Measurements from ENCODE around the gene GRB10.
"Not testable (repeated sequence)": the region's sequence is repeated elsewhere in the genome, so short reads cannot be mapped to it uniquely, and the experiment has no call there.

Gene GRB10

GRCh38 chr7:50738932-50739331, 43.8 kb downstream of the GRB10 start:
- no peak for DNase-seq

GRCh38 chr7:50735836-50736235, 46.9 kb downstream of the GRB10 start:
- DNase-seq = not testable (repeated sequence)

GRCh38 chr7:50735333-50735732, 47.4 kb downstream of the GRB10 start:
- DNase-seq = no peak

- DNase-seq = no peak
These were observed 48.5 kb downstream of the GRB10 start for GRCh38 chr7:50734246-50734645.

DNA sequence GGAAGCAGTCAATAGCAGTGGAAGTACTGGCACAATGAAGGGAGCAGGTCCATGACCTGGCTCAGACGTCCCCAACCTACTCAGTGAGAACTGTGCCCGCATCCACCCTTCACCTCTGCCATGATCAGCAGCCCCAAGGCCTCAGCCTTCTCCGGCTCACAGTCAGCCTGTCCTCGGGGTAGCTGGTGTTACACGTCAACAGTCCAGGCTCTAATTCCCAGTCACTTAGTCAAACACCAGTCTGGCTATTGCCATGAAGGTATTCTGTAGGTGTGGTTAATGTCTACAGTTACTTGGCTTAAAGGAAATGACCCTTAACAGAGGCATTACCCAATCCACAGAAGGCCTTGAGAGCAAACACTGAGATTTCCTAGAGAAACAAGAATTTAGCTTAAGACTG, 49.1 kb downstream of the GRB10 start:
- DNase-seq = no peak

DNA sequence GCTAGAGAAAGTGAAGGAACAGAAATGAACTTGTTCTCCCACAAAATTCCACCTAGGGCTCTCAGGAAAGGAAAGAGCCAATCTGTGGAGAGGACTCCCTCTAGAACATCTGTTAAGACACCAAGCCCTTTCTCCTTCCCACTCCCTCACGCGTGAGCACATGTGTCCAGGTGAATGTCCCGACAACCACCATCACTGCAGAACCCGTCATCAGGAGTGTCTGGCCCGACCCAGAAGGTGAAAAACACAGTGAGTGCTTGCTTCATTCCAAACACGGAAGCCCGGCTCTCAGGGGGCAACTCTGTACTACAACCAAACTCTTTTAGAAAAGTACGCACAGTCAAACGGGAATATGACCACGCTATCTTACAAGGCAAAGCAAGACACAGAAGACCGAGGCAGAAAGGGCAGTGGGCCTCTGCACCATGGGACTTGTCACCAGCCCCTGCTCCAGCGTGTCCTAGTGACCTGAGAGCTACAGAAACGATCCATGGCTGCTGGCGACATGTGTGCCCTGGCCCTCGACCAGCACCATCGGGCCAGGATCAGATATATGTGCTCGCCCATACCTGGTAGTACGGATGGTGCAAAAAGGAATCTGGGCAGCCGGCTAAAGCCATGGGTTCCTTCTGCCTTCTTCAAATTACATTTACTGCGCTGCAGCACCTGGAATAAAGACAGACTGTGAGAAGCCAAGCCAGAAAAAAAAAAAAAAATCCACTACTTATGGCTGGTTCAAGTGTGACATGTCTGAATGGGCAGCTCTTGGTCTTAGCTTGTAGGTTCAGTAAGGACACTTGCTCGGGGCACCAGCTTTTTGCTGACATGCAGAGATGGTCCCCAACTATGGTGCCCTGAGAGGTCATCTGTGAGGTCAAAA, 50.8 kb downstream of the GRB10 start:
- DNase-seq = no peak

DNA sequence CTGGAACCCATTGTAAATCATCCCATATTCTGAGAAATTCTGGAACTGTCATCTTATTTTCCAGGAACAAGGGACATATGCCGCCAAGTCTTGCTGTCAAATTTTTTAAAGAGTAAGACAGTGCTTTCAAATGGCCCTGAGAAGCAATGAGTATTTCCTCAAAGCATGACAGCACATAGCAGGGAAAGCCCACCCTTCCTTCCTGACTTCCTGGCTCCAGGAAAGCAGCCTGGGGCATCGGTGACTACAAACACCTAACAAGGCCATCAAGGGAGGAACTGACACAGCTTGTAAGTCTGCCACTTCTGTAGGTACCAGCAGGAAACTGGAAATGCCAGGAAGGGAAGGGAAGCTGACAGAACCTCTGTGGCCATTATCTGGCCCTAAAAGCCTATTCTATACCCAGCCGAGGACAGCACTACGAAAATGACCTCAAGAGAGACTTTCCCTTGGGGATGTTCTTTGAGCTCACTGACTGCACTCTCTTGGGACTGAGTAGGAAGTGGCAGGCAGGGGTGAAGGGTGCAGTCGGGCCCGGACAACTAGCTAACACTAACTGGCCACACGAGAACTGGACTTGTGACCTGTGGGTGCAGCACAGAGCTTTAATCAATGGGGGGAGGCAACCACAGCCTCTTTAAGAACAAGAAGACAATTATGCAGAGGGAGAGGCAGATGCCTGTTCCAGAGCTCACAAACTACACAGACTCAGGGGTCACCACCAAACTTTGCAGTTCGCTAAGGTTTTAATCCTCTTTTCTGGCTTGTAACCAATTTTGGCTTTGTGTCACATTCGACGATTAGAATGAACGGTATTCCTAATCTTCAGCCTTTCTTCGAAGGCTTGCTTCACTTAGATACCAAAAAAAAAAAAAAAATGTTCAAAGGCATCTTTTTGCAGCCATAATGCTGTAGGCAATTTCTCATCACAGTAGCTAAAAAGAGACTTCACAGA, 52.0 kb downstream of the GRB10 start:
- no peak for DNase-seq

GRCh38 chr7:50729962-50730361, 52.7 kb downstream of the GRB10 start:
- DNase-seq = no peak

DNA sequence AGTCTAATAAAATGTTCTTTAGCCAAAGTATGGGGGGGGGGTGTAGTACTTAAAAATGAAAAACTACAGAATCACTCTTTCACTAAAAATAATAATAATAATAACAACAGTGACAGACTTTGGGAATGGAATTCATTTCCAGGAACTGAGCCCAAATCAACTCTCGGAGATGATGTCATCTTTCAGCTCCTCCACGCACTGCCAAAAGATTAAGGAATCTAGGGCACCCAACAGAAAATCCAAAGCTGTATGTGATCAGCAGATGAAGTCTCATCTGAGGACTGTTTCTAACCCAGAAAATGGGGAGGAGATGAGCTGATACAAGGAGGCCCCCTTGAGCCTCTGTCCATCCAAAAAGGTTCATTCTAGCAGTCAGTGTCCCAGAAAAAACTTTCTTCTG, 54.5 kb downstream of the GRB10 start:
- no peak for DNase-seq

- DNase-seq = no peak
These were observed 55.0 kb downstream of the GRB10 start for GRCh38 chr7:50727711-50728110.

DNA sequence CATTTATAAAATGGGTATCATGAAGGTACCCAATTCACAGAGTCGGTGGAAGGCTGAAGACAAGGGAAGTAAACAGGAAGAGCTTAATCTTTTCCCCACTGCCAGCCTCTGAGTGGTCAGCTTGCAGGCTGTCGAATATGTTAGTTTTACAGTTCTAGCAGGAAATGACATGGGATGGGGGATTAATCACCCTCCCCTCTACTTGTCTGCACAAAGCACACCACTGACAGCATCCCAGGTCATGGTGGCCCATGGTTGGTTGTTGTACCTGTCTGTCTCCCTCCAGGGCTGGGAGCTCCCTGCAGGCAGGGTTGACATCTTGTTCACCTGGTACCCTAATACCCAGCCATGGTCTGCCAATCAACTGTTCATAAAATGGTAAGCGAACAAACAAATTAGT, 55.6 kb downstream of the GRB10 start:
- no peak for DNase-seq

DNA sequence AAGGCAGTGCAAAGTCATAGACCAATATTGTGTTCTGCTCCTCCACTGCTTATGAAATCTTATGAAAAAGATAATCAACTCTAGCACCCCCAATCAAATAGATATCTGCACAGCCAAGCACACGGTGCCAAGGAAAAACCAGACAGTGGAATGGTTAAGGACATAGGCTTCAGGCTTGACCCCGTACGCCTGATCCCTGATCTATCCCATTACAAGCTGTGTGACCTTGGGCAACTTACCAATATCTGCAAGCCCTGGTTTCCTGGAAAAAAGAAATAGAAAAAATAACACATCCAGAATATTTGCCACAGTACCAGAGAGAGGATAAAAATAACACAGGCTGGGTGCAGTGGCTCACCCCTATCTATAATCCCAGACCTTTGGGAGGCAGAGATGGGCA, 56.9 kb downstream of the GRB10 start:
- no peak for DNase-seq

DNA sequence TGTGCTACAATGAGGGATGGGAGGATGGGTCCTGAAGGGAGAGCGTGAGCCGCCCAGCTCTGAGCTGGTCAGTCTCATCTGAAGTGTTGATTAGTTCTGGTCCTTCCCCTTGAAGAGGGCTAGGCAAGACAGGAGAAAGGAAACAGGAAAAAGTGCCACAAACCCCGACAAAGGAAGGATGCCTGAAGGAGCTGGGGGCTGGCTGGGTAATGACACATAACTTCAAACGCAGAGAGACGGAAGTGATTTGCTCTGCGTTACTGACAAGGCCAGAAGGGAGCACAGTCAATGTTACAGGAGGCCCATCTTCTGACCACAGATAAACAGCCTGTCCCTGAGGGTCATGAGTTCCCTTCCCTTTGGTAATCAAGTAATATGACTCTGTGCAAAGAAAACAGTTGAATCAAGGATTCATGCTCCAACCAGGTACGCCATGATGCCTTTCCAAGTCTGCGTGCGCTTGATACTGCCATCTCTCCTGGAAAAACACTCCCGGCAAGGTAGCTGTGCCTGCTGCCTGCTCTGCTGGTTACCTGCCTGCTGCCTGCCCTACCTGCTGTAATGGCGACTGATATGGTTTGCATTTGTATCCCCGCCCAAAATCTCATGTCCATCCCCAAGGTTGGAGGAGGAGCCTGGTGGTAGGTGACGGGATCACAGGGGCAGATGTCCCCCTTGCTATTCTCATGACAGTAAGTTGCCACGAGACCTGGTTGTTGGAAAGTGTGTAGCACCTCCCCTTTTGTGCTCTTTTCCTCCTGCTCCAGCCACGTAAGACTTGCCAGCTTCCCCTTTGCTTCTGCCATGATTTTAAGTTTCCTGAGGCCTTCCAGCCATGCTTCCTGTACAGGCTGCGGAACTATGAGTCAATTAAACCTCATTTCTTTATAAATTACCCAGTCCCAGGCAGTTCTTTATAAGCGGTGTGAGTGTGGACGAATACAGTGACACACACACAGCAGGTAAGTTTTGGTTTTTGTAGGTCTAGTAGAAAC, 57.9 kb downstream of the GRB10 start:
- DNase-seq = no peak

- DNase-seq = no peak
These were observed 58.8 kb downstream of the GRB10 start for GRCh38 chr7:50723888-50724287.

- no peak for DNase-seq
These were observed 59.5 kb downstream of the GRB10 start for GRCh38 chr7:50723173-50723572.

DNA sequence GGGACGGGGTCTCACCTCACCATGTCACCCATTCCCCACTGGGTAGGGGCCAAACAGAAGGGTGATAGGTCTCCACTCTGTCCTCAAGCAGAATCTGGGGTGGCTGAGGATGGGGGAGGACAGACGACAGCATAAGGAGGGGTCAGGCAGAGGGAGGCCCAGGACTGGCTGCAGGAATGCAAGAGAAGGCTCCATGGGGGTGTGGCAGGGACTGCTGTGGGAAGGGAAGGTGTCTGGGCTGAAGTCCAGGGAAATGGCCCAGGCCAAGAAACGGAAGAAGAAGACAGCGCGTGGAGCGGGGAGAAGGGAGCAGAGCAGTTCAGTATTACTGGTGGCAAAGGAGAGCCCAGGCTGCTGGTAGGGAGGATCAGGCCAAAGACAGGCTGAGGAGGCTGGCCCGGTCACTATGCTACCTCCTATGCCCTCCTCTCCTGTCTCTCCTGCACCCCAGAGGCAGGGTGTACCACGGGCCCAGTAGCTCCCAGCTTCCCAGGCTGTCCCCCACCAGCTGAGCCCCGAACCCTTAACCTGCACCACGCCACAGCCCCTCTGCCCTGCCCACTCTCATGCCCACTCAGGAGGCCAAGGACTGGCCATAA, 60.9 kb downstream of the GRB10 start:
- no peak for DNase-seq

- DNase-seq = no peak
These were observed 61.5 kb downstream of the GRB10 start for GRCh38 chr7:50721160-50721559.

DNA sequence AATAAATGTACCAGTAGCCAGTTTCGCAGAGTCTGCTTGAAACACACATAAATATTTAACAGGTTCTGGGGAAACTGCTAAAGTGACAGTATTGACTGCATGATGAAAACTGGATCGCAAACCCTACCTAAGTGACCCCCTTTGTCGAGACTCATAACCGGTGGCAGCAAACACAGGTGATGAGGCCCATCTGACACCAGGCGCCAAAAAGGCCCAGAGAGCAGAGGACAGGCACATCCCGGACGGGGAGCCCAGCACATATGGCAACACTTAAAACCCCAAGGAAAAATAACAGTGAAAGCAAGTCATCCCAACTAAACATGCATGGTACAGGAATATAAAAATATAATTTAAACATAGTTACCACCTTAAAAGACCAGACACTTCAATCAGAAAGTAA, 62.4 kb downstream of the GRB10 start:
- no peak for DNase-seq

- peak; percentile 48 for DNase-seq
These were observed 63.8 kb downstream of the GRB10 start for GRCh38 chr7:50718876-50719275.

GRCh38 chr7:50718311-50718710, 64.4 kb downstream of the GRB10 start:
- DNase-seq = no peak

- no peak for DNase-seq
These were observed 65.5 kb downstream of the GRB10 start for GRCh38 chr7:50717181-50717580.

DNA sequence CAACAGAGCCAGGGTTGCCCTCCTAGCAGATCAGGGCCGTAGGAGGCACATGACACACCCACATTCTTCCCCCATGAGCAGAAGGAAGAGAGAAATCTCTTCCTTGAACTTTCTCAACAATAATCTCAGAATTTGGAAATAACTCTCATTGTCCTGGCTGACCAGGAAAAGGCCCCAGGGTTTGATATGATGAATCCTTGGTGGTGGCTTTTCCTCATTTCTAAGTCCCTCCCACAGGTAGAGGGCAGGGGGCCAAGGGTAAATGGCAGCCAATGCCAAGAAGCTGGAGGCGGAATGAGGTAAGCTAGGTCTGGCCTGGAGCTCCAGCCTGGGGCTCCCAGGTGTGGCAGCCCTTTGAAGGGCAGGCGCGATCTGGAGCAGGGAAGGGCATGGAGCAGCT, 67.8 kb downstream of the GRB10 start:
- peak; percentile 14 for DNase-seq

Measured in NCI-H2029 treated with DMSO at 0.1 percent for 48 hours (cell line).